Measurements from ENCODE around the gene DNAJB6.

DNA sequence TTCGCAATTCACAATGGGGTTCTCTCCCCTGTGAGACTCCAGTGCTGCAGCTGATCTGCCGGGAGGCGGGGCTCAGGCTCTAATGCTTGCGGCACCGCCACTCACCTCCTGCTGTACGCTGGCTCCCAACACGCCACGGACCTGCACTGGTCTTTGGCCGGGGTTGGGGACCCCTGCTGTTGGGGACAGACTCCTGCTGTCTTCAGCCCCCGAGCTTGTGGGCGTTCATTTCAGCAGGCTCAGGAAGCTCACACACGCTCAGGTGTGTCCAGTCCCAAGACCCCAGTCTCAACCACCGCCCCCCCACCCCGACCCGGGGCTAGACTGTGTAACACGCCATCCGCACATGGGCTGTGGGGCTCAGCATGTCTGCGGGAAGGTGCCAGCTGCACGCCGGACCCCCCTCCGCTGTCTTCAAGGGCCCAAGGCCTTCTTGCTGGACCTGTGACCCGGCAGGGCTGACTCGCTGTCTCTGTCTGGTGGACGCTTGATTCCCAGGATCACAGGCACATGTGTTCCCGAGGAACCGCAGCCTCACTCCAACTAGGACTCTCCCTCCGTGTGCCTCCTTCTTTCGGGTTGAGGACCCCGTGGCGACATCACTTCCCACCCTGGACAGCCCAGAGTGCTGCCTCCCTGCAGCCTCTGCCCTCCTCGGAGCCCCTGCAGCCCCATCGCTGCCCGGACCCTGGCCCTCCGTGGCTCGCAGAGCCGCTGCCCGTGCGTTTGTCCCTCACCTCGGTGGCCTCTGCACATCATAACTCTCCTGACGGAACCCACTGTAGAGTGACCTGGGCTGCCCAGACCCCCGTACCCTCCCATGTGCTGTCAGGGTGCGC is 106.4 kb downstream of the DNAJB6 start:
- TF ChIP-seq, protein P1, sequence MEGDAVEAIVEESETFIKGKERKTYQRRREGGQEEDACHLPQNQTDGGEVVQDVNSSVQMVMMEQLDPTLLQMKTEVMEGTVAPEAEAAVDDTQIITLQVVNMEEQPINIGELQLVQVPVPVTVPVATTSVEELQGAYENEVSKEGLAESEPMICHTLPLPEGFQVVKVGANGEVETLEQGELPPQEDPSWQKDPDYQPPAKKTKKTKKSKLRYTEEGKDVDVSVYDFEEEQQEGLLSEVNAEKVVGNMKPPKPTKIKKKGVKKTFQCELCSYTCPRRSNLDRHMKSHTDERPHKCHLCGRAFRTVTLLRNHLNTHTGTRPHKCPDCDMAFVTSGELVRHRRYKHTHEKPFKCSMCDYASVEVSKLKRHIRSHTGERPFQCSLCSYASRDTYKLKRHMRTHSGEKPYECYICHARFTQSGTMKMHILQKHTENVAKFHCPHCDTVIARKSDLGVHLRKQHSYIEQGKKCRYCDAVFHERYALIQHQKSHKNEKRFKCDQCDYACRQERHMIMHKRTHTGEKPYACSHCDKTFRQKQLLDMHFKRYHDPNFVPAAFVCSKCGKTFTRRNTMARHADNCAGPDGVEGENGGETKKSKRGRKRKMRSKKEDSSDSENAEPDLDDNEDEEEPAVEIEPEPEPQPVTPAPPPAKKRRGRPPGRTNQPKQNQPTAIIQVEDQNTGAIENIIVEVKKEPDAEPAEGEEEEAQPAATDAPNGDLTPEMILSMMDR (IDR thresholded peaks at IDR 0.05), result no peak
- no peak for TF ChIP-seq ZFX (IDR thresholded peaks at IDR 0.05; ENCODE audit: borderline replicate concordance)

All from 22Rv1 (cell line).